ENCODE data around the gene ACVR1B. TPM values are rescaled to one million over a fixed set of nuclear protein-coding genes. Genes with fewer than 3 reads are reported as not detected.
A peak's percentile ranks its signal among the peaks of the same experiment; 100 is the strongest.

Gene ACVR1B
- total RNA-seq, 1 donor = 10.5 TPM

DNA sequence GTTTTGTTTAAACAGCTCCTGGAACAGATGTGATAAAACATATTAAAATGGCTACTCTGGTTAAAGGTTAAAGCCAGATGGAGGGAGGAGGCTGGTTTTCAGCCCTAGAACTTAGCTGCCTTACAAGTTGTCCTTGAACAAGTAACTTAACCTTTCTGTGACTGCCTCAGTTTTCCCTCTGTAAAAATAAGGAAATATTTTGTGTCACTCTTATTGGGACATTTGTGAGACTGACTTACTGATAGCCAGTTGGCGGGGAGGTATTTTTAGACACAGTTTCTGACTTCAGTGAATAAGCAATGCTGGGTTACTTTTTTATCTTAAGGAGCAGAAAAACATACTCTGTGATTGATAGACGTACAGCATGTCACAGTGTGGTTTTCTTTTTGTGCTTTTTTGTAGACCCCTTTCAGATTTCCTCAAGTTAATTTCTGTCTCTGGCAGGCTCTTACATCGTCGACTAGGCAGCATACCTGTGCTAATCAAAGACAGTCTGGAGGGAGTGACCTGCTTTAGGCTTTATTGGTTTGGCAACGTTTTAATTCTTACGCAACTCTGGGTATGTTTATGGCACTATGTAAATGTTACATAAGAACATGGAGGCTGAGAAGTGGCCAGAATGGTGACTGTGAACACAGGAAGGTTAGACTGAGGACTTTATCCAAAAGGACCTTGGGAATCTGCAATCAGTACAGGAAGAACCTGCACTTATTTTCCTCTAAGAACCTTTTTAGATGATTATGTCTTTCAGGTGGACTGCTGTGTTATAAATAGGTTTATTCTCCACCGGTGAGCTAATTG, 3.3 kb downstream of the ACVR1B start:
- Histone ChIP-seq H3K27me3 (ENCODE audit: insufficient read depth, low read length) (no peaks in the 10 kb centered on the region), H3K36me3 (ENCODE audit: insufficient read depth, low read length) (no peaks in the 10 kb centered on the region), H3K4me3 (ENCODE audit: insufficient read depth, low read length) (no peak overlapping the region), H3K4me2 (ENCODE audit: insufficient read depth, low read length) (no peak overlapping the region), H3K9me3 (ENCODE audit: low read depth, low read length) (no peaks in the 10 kb centered on the region), H3K27ac (ENCODE audit: low read depth, low read length) (no peak overlapping the region), H3K79me2 (ENCODE audit: insufficient read depth, low read length) (peaks cover 73% of the 10 kb centered on the region), H2AFZ (ENCODE audit: low read length) (no peak overlapping the region), H4K20me1 (ENCODE audit: insufficient read depth, low read length) (peaks cover 26% of the 10 kb centered on the region), H3K4me1 (ENCODE audit: insufficient read depth, low read length) (peaks cover 28% of the 10 kb centered on the region)
- no peak for DNase-seq (ENCODE audit: insufficient read length, low spot score, missing footprints)
- TF ChIP-seq, protein P1, sequence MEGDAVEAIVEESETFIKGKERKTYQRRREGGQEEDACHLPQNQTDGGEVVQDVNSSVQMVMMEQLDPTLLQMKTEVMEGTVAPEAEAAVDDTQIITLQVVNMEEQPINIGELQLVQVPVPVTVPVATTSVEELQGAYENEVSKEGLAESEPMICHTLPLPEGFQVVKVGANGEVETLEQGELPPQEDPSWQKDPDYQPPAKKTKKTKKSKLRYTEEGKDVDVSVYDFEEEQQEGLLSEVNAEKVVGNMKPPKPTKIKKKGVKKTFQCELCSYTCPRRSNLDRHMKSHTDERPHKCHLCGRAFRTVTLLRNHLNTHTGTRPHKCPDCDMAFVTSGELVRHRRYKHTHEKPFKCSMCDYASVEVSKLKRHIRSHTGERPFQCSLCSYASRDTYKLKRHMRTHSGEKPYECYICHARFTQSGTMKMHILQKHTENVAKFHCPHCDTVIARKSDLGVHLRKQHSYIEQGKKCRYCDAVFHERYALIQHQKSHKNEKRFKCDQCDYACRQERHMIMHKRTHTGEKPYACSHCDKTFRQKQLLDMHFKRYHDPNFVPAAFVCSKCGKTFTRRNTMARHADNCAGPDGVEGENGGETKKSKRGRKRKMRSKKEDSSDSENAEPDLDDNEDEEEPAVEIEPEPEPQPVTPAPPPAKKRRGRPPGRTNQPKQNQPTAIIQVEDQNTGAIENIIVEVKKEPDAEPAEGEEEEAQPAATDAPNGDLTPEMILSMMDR (IDR thresholded peaks at IDR 0.05; ENCODE audit: extremely low read depth, low read depth, low read length) = no peak

DNA sequence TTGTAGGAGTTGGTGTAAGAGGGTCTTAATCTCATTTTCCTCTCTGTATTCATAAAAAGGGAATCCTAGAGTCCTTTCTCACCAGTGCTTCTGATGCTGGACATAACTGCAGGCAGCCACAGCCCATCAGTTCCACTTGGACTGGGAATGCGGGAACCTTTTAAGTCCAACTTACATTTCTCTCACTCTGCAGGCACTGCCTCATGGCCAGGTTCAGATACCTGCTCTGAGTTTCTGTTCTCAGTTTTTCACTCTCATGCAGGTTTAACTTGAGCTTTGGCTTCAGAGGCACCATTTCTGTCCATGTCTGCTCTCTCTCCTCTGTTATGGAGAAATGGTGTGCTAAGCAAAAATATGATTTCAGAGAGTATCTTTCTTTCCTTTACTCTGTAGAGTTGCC, 4.2 kb downstream of the ACVR1B start:
- H3K4me2 ChIP-seq (ENCODE audit: insufficient read depth, low read length) = no peak overlapping the region
- no peaks in the 10 kb centered on the region for H3K27me3 ChIP-seq (ENCODE audit: insufficient read depth, low read length)
- H3K79me2 ChIP-seq (ENCODE audit: insufficient read depth, low read length) = peaks cover 82% of the 10 kb centered on the region
- no peaks in the 10 kb centered on the region for H3K36me3 ChIP-seq (ENCODE audit: insufficient read depth, low read length)
- DNase-seq (ENCODE audit: insufficient read length, low spot score, missing footprints) = no peak
- H3K9me3 ChIP-seq (ENCODE audit: low read depth, low read length) = no peaks in the 10 kb centered on the region
- H2AFZ ChIP-seq (ENCODE audit: low read length) = no peak overlapping the region
- no peak overlapping the region for H3K4me3 ChIP-seq (ENCODE audit: insufficient read depth, low read length)
- TF ChIP-seq, protein P1 (IDR thresholded peaks at IDR 0.05; ENCODE audit: extremely low read depth, low read depth, low read length) = no peak
- H4K20me1 ChIP-seq (ENCODE audit: insufficient read depth, low read length) = peaks cover 28% of the 10 kb centered on the region
- H3K4me1 ChIP-seq (ENCODE audit: insufficient read depth, low read length) = peaks cover 28% of the 10 kb centered on the region
- no peak overlapping the region for H3K27ac ChIP-seq (ENCODE audit: low read depth, low read length)

DNA sequence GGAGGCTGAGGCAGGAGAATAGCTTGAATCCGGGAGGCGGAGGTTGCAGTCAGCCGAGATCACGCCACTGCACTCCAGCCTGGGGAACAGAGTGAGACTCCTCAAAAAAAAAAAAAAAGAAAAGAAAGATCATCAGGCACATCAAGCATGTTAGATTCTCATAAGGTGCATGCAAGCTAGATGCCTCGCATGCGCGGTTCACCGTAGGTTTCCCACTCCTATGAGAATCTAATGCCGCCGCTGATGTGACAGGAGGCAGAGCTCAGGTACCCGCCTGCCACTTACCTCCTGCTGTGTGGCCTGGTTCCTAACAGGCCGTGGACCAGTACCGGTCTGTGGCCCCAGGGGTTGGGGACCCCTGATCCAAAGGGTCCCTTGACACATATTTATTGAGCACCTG, 7.0 kb downstream of the ACVR1B start:
- Histone ChIP-seq H3K9me3 (ENCODE audit: low read depth, low read length) (no peaks in the 10 kb centered on the region), H3K27ac (ENCODE audit: low read depth, low read length) (no peak overlapping the region), H3K36me3 (ENCODE audit: insufficient read depth, low read length) (no peaks in the 10 kb centered on the region), H3K4me3 (ENCODE audit: insufficient read depth, low read length) (no peak overlapping the region), H3K4me1 (ENCODE audit: insufficient read depth, low read length) (peaks cover 15% of the 10 kb centered on the region), H2AFZ (ENCODE audit: low read length) (no peak overlapping the region), H4K20me1 (ENCODE audit: insufficient read depth, low read length) (peaks cover 41% of the 10 kb centered on the region), H3K4me2 (ENCODE audit: insufficient read depth, low read length) (no peak overlapping the region), H3K79me2 (ENCODE audit: insufficient read depth, low read length) (peaks cover 89% of the 10 kb centered on the region), H3K27me3 (ENCODE audit: insufficient read depth, low read length) (no peaks in the 10 kb centered on the region)
- TF ChIP-seq, protein P1 (IDR thresholded peaks at IDR 0.05; ENCODE audit: extremely low read depth, low read depth, low read length) = no peak
- no peak for DNase-seq (ENCODE audit: insufficient read length, low spot score, missing footprints)

DNA sequence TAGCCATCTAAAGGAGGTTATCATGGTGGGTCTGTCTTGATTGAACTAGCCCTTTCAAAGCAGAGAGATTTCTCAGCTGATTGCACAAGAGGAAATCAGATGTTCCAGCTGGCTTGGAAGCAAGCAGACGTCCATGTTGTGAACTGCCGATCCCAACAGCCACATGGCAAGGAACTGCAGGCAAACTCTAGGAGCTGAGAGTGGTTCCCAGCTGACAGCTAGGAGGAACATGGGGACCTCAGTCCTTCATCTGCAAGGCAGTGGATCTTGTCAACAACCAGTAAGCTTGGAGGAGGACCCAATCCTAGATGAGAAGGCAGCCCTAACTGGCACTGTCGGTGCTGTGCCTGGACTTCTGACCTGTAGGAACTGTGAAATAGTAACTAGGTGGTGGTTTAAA, 7.7 kb downstream of the ACVR1B start:
- no peaks in the 10 kb centered on the region for H3K36me3 ChIP-seq (ENCODE audit: insufficient read depth, low read length)
- H3K79me2 ChIP-seq (ENCODE audit: insufficient read depth, low read length) = peaks cover 89% of the 10 kb centered on the region
- peaks cover 11% of the 10 kb centered on the region for H3K4me1 ChIP-seq (ENCODE audit: insufficient read depth, low read length)
- no peak for DNase-seq (ENCODE audit: insufficient read length, low spot score, missing footprints)
- H3K4me2 ChIP-seq (ENCODE audit: insufficient read depth, low read length) = no peak overlapping the region
- no peak overlapping the region for H3K4me3 ChIP-seq (ENCODE audit: insufficient read depth, low read length)
- no peak overlapping the region for H3K27ac ChIP-seq (ENCODE audit: low read depth, low read length)
- no peaks in the 10 kb centered on the region for H3K9me3 ChIP-seq (ENCODE audit: low read depth, low read length)
- no peaks in the 10 kb centered on the region for H3K27me3 ChIP-seq (ENCODE audit: insufficient read depth, low read length)
- peaks cover 43% of the 10 kb centered on the region for H4K20me1 ChIP-seq (ENCODE audit: insufficient read depth, low read length)
- peak overlapping the region; percentile 70 for H2AFZ ChIP-seq (ENCODE audit: low read length)
- TF ChIP-seq, protein P1 (IDR thresholded peaks at IDR 0.05; ENCODE audit: extremely low read depth, low read depth, low read length) = no peak

All from osteoblast (primary cell).